ENCODE measurements around the gene USP35.

- no peak for TF ChIP-seq CTCF (IDR thresholded peaks at IDR 0.05; ENCODE audit: low read length)
- no peak for TF ChIP-seq EZH2phosphoT487 (IDR thresholded peaks at IDR 0.05; ENCODE audit: low read length)
These were observed 68.2 kb downstream of the USP35 start for GRCh38 chr11:78256962-78257361.
